IgD-negative memory B cell (primary cell): ENCODE results near the gene ZNF200. TPM values are rescaled to one million over a fixed set of nuclear protein-coding genes. Genes with fewer than 3 reads are reported as not detected.

Source experiments
- H3K27ac Mint-ChIP-seq, 3 donors: one replicate each; pipeline ENCODE4 v1.8.0; 2020 to 2022; ENCODE audit warnings: mild to moderate bottlenecking in 3 of 3, mixed read lengths in 3 of 3, moderate library complexity in 1 of 3
- H3K27me3 Mint-ChIP-seq: one replicate; pipeline ENCODE4 v1.8.0; 2021; ENCODE audit warnings: mixed read lengths
- H3K36me3 Mint-ChIP-seq: one replicate; pipeline ENCODE4 v1.8.0; 2020; ENCODE audit warnings: mild to moderate bottlenecking, mixed read lengths
- H3K4me1 Mint-ChIP-seq, 3 donors: one replicate each; pipeline ENCODE4 v1.8.0; 2020 to 2022; ENCODE audit warnings: mixed read lengths in 3 of 3, mild to moderate bottlenecking in 1 of 3
- H3K4me3 Mint-ChIP-seq, 4 donors: one replicate each; pipeline ENCODE4 v1.8.0; 2020 to 2022; ENCODE audit warnings: mild to moderate bottlenecking in 4 of 4, mixed read lengths in 4 of 4, moderate library complexity in 3 of 4
- H3K9me3 Mint-ChIP-seq, 3 donors: one replicate each; pipeline ENCODE4 v1.8.0; 2020 to 2021; ENCODE audit warnings: mixed read lengths in 3 of 3, mild to moderate bottlenecking in 1 of 3
- polyA plus RNA-seq: library from polyadenylated mRNA; unstranded; fragments of 300-500 nt; fragmentation: Illumina TruSeq; gene quantifications from one replicate; pipeline ENCODE4 v1.2.3, GENCODE V29; 2021

The ZNF200 gene
- polyA plus RNA-seq, 1 donor from 2014 or later, result 8.3 TPM

DNA sequence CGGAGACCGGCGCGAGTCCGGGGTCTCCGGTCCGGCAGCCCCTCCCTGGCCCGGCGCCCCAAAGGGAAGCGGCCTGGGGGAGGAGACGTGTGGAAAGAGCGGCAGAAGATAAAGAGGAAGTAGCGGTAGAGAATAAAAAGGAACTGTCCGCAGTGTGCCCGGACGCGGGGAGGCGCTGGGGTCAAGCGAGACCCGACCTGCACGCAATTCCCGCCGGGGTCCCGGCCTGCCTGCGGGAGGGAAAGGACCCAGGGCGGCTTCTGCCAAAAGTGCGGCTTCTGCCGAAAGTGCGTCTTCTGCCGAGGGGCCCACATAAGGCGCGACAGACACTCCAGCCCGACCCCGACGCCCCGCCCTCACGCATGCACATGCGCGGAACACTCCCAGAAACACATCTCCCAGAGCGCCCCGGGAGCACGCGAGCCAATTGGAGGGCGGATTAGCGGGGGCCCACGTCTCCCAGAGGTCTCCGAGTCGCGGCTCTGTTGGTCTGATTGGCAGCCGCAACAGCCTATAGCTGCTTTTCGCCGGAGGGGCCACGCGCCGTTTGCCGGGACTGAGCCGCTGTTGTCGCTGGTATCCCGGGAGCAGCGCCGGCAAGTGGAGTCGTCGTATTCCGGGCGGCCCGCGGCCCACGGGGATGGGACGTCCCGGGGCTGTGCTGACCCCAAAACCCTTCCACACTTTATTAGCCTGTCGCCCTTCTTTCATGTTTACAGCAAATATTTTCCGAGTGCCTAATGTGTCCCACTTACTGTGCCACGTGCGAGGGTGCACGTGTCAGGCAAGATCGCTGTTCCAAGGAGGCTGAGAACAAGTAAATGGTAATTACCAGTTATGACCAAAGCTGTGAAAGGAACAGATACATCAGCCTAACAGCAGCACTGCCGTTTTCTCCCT, 29.4 kb upstream of the ZNF200 start:
- no peaks in the 10 kb centered on the region for H3K27me3 Mint-ChIP-seq
- H3K27ac Mint-ChIP-seq, result peak overlapping the region; percentile 57 to 96 (median 95)
- H3K36me3 Mint-ChIP-seq, result peaks cover 4% of the 10 kb centered on the region
- H3K4me3 Mint-ChIP-seq, result peak overlapping the region; percentile 77 to 99 (median 96)
- H3K9me3 Mint-ChIP-seq, result peaks cover 0 to 4% (median 3%) of the 10 kb centered on the region in 3 donors
- peaks cover 7 to 14% (median 11%) of the 10 kb centered on the region in 3 donors for H3K4me1 Mint-ChIP-seq

DNA sequence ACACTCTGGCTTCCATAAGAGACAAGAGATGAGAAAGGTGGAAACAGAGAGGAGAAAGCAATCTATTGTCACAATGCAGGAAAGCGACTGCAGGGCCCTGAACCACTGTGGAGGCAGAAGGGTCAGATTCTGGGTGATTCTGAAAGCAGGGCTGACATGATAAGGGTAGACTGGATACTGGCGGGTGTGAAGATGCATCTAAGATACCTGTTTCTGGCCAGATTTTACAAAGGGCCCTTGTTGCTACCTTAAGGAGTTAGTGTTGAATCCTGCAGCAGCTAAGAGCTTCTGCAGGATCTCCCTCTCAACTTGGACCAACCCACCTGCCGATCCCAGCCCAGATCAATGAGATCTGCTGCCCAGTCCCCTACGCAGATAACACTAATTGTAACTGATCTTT, 27.6 kb upstream of the ZNF200 start:
- Mint-ChIP-seq H3K27ac (peak overlapping the region; percentile 26 to 96 (median 57)), H3K36me3 (peaks cover 1% of the 10 kb centered on the region), H3K4me1 (peaks cover 7 to 11% (median 7%) of the 10 kb centered on the region in 3 donors), H3K9me3 (peaks cover 0 to 4% (median 0%) of the 10 kb centered on the region in 3 donors), H3K4me3 (peak overlapping the region; percentile 83 to 98 (median 92)), H3K27me3 (peaks cover 2% of the 10 kb centered on the region)

DNA sequence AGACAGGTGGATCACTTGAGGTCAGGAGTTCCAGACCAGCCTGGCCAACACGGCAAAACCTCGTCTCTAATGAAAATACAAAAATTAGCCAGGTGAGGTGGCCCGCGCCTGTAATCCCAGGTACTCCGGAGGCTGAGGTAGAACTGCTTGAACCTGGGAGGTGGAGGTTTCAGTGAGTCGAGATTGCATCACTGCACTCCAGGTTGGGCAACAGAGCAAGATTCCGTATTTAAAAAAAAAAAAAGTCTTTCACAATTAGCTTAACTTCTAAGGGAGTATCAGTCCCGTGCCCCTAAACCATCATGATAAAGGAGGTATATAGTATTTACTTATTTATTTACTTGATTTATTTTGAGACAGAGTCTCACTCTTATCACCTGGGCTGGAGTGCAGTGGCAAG, 24.9 kb upstream of the ZNF200 start:
- Mint-ChIP-seq H3K9me3 (peaks cover 0 to 4% (median 0%) of the 10 kb centered on the region in 3 donors), H3K27ac (no peak overlapping the region), H3K4me1 (peaks cover 0 to 9% (median 7%) of the 10 kb centered on the region in 3 donors), H3K27me3 (peaks cover 2% of the 10 kb centered on the region), H3K36me3 (peaks cover under 1% of the 10 kb centered on the region), H3K4me3 (no peak overlapping the region)

DNA sequence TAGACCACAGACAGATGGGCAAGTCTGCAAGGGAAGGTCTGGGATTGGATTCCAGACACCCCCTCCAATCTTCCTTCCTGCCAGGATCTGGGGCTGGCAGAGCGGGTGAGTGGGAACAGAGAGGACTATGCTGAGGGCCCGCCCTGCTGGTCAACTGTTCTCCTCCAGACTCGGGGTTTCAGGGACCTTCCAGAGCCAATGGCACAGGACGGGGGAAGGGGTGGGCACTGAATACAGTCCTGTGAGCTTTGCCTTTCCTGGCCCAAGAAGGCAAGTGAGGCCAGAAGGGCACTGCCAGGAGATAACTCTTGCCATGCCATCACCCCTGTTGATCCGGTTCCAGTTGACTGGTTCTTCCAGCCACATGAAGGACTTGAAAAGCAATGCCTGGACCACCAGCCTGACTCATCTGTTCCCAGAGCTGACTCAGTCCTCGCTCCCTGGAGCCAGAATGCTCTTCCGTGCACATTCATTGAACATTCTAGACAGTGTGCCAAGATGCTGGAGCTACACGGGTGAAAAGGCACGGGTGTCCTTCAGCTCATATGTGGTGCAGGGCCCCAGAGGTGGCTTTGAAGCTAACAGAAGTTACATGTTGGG, 22.0 kb upstream of the ZNF200 start:
- H3K27me3 Mint-ChIP-seq, result peaks cover 2% of the 10 kb centered on the region
- H3K36me3 Mint-ChIP-seq, result no peaks in the 10 kb centered on the region
- H3K9me3 Mint-ChIP-seq, result no peaks in the 10 kb centered on the region
- H3K4me3 Mint-ChIP-seq, result no peak overlapping the region
- H3K4me1 Mint-ChIP-seq, result peaks cover 0 to 2% (median 2%) of the 10 kb centered on the region in 3 donors
- no peak overlapping the region for H3K27ac Mint-ChIP-seq

DNA sequence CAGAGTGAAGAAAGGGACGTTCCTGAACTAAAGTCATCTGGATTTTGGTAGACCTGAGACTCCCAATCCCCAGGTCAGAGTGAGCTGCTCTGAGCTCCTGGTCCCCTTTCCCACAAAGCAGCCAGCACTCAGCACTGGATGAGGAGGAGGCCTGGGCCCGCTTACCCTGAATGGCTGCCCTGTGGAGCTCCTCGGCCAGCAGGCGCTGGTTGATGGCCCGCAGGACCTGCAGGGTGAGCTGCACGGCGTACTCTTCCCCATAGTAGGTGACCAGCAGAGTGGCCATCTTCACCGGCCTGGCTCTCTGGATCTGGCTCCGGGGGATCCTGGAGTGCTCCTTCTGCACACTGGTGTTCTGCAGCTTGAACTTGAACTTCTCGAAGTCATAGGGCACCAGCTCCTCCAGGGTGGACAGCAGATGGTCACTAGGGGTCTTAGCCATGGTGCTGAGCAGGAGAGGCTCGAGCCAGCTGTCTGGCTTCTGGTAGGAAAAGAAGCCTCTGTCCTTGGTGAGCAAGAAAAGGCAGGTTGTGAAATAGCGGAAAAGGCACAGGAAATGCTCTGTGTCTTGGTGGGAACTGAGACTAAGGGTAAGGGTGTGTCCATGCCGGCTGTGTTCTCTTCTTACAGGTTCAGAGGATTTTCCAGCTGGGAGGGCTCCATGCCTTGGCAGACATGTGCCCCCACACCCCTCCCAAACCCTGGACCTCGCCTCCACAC, 21.3 kb upstream of the ZNF200 start, which contains the start of gene MEFV:
TSS of gene MEFV (minus strand) at position 488 of the 720 bp plus-strand sequence. CDS start at position 442, 46 bp downstream.
- H3K36me3 Mint-ChIP-seq, result no peaks in the 10 kb centered on the region
- no peak within 1 kb of the TSS for H3K27ac Mint-ChIP-seq
- no peaks in the 10 kb centered on the region for H3K9me3 Mint-ChIP-seq
- H3K4me1 Mint-ChIP-seq, result peaks cover 0 to 1% (median 0%) of the 10 kb centered on the region in 3 donors
- H3K4me3 Mint-ChIP-seq, result no peak within 1 kb of the TSS
- H3K27me3 Mint-ChIP-seq, result peaks cover 2% of the 10 kb centered on the region

DNA sequence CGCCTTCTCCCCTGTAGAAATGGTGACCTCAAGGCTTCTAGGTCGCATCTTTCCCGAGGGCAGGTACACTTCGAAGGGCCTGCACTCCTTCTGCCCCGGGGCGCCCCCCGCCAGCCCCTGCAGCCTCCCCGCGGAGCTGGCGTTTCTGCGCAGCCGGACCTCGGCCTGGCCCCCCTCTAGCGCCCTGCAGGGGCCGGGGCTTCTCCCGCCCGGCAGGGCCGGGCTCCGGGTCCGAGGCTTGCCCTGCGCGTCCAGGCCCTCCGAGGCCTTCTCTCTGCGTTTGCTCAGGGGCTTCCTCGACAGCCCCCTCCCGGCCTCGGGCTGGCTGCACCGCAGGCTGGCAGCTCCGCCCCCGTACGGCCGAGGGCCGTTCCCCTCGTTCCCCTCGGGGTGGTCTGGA, 19.4 kb upstream of the ZNF200 start:
- Mint-ChIP-seq H3K27ac (no peak overlapping the region), H3K9me3 (no peaks in the 10 kb centered on the region), H3K4me1 (no peaks in the 10 kb centered on the region), H3K36me3 (no peaks in the 10 kb centered on the region), H3K27me3 (peaks cover 2% of the 10 kb centered on the region), H3K4me3 (no peak overlapping the region)

DNA sequence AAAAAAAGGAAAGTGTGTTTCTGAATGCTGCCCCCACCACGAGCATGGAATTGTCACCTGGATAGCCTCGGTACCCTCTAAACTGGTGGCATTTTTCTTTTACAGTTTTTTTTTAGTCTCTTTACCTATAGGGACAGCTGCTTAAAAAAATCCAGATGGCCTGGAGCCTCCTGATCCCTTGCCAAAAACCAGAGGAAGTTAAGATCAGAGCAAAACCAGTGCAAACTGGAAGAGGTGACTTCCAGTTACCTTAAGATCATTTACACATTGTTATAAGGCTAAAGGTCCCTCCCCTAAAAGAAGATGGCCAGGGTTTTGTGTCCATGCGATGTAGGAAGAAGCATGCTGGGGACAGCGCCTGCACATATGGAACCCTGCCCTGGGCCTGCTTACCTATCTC, 18.0 kb upstream of the ZNF200 start:
- H3K27ac Mint-ChIP-seq, result no peak overlapping the region
- H3K36me3 Mint-ChIP-seq, result no peaks in the 10 kb centered on the region
- H3K27me3 Mint-ChIP-seq, result no peaks in the 10 kb centered on the region
- H3K4me1 Mint-ChIP-seq, result no peaks in the 10 kb centered on the region
- H3K4me3 Mint-ChIP-seq, result no peak overlapping the region
- H3K9me3 Mint-ChIP-seq, result no peaks in the 10 kb centered on the region

DNA sequence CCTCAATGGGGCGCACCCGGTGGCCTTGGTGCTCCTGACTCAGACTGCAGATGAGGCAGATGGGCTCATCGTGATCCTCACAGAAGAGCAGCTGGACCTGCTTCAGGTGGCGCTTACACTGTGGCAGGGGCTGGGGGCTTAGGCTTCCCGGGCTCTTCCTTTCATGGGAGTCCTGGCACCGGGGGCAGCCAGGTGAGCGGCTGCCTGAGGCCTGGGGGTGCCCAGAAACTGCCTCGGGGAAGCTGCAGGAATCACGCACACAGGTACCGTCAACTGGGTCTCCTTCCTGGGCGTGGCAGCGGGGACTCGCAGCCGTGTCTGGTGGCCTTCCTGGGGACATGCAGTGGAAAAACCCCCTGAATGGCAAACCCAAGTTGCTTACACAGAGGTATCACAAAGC, 14.5 kb upstream of the ZNF200 start:
- peaks cover 0 to 2% (median 0%) of the 10 kb centered on the region in 3 donors for H3K4me1 Mint-ChIP-seq
- no peak overlapping the region for H3K4me3 Mint-ChIP-seq
- H3K36me3 Mint-ChIP-seq, result no peaks in the 10 kb centered on the region
- H3K27ac Mint-ChIP-seq, result no peak overlapping the region
- peaks cover 7% of the 10 kb centered on the region for H3K27me3 Mint-ChIP-seq
- H3K9me3 Mint-ChIP-seq, result no peaks in the 10 kb centered on the region

DNA sequence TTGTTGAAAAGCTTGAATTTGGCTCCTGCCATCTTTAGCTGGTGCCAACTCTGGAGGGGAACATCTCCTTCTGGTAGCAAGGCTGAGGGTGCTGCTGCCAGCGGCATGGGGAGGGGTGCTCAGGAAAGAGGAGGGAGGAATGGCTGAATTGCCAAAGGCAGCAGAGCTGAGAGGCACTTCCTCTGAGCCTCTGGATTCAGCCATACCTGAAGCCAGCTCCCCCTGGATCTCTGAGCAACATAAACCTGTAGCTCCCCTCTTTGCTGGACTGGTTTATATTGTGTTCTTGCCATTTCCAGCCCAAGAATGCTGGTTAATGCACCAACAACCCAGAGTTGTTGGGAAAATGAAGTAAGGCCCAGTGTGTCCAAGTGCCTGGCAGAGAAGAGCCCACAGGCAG, 14.1 kb upstream of the ZNF200 start:
- peaks cover 11% of the 10 kb centered on the region for H3K27me3 Mint-ChIP-seq
- peaks cover 0 to 2% (median 0%) of the 10 kb centered on the region in 3 donors for H3K4me1 Mint-ChIP-seq
- H3K9me3 Mint-ChIP-seq, result no peaks in the 10 kb centered on the region
- no peak overlapping the region for H3K27ac Mint-ChIP-seq
- no peak overlapping the region for H3K4me3 Mint-ChIP-seq
- H3K36me3 Mint-ChIP-seq, result no peaks in the 10 kb centered on the region

DNA sequence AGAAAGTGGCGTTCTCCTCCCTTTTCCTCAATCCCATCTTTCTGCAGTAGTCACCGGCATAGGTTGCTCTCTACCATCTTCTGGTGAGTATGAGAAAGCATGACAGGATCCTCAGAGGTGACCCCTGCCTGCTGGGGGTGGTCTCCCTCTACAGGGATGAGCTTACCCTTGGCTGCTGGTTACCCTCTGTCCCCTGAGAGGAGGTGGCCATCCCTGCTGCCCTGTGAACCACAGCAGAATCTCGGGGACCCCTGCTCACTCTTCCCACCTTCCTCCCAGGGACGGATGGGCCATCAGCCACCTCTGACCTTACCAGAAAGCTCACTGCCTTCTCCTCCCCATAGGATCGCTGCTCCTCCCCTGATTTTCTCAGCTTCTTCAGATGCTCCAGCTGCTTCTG, 13.6 kb upstream of the ZNF200 start:
- Mint-ChIP-seq H3K9me3 (no peaks in the 10 kb centered on the region), H3K27ac (no peak overlapping the region), H3K4me1 (peaks cover 0 to 2% (median 0%) of the 10 kb centered on the region in 3 donors), H3K36me3 (no peaks in the 10 kb centered on the region), H3K27me3 (peaks cover 13% of the 10 kb centered on the region), H3K4me3 (peak overlapping the region in 1 of 4 donors; percentile 33)

DNA sequence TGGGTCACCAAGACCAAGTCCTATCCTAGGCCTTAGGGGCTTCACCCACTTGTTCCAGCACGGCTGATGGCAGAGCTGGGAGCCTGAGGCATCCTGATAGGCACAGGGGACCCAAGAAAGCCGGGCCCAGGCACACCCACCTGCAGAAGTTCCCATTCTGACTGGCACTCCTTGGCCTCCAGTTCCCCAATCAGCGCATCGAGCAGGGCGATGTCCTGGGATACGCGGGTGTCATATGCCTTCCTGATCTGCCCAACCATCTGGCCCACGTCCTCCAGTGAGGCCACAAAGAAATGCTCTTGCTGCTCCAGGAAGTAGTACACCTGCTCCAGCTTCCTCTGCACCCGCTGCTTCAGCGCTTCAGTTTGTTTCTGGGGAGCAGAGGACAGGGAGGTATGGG, 11.9 kb upstream of the ZNF200 start:
- H3K27me3 Mint-ChIP-seq, result peaks cover 16% of the 10 kb centered on the region
- H3K4me3 Mint-ChIP-seq, result no peak overlapping the region
- H3K9me3 Mint-ChIP-seq, result no peaks in the 10 kb centered on the region
- H3K36me3 Mint-ChIP-seq, result no peaks in the 10 kb centered on the region
- peaks cover 0 to 2% (median 0%) of the 10 kb centered on the region in 3 donors for H3K4me1 Mint-ChIP-seq
- H3K27ac Mint-ChIP-seq, result no peak overlapping the region

DNA sequence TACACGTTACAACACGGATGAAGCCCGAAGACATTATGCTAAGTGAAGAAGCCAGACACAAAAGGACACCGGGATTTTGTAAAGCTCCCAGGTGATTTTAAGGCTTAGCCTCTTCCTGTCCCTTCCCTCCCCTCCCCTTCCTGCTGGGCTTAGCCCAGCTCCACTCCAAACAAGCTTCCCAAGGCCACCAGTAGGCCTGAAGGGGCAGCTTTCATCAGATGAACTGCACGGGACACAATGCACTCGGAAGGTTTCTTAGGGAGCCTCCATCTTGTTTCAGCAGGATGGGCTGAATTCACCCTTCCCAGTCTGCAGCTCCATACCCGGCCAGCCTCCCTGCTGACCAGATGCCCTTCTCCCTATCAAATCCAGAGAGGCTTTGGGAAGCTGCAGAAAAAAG, 11.0 kb upstream of the ZNF200 start:
- Mint-ChIP-seq H3K4me1 (peaks cover 0 to 2% (median 0%) of the 10 kb centered on the region in 3 donors), H3K27ac (no peak overlapping the region), H3K4me3 (no peak overlapping the region), H3K36me3 (no peaks in the 10 kb centered on the region), H3K27me3 (peaks cover 17% of the 10 kb centered on the region), H3K9me3 (no peaks in the 10 kb centered on the region)

DNA sequence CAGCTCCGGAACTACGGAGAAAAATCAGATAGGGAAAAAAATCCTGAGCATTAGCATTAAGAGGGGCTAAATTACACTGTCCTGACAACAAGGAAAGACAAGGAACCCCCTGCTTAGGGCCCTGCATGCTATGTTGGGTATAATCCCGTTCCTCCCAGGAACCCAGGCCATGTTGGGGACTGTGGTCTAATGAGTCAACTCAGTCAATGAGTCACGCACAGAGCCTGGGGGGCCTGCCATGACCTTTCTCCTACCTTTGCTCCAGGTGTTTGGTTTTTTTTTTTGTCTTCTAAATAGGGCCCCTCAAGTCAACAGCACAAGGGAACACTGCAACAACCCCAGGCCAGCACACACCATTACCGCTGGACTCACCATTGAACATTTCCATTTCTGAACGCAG, 8.9 kb upstream of the ZNF200 start:
- Mint-ChIP-seq H3K27me3 (peaks cover 18% of the 10 kb centered on the region), H3K27ac (no peak overlapping the region), H3K4me3 (no peak overlapping the region), H3K36me3 (no peaks in the 10 kb centered on the region), H3K9me3 (no peaks in the 10 kb centered on the region), H3K4me1 (peaks cover 0 to 2% (median 0%) of the 10 kb centered on the region in 3 donors)

DNA sequence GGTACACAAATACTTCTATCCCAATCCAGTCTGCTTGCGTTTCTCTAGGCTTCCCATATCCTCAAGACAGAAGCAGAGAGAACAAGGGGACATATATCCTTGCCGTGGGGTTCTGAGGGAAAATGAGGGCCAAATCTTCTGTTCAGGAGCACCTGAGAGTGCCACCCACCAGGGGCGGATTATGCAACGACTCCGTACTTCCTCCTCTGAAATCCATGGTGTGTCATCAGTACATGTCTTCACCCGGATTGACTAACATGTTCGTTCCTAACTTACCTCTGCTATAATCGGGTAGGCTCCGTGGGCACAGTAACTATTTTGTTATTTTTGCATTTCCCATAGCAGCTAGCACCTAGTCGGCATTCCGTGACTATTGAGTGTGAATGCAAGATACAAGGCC, 7.8 kb upstream of the ZNF200 start:
- H3K4me1 Mint-ChIP-seq, result peaks cover 0 to 2% (median 0%) of the 10 kb centered on the region in 3 donors
- H3K9me3 Mint-ChIP-seq, result peaks cover 0 to 2% (median 0%) of the 10 kb centered on the region in 3 donors
- H3K4me3 Mint-ChIP-seq, result no peak overlapping the region
- no peak overlapping the region for H3K27ac Mint-ChIP-seq
- peaks cover 18% of the 10 kb centered on the region for H3K27me3 Mint-ChIP-seq
- no peaks in the 10 kb centered on the region for H3K36me3 Mint-ChIP-seq

DNA sequence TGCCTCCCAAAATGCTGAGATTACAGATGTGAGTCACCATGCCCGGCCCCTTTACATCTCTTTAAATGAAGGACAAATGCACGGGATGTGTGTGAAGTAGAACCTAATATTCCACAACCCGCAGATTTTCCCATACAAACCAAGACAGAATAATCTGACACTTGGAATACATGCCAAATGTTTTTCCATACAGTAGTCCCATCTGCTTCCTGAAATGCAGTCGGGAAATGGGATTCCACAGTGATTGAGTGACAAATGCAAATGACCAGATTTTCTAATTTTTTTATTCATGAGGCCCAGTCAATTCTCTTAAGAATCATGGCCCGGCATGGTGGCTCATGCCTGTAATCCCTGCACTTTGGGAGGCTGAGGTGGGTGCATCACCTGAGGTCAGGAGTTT, 6.8 kb upstream of the ZNF200 start:
- H3K4me1 Mint-ChIP-seq, result peaks cover 0 to 3% (median 2%) of the 10 kb centered on the region in 3 donors
- no peak overlapping the region for H3K4me3 Mint-ChIP-seq
- peaks cover 18% of the 10 kb centered on the region for H3K27me3 Mint-ChIP-seq
- H3K9me3 Mint-ChIP-seq, result peaks cover 0 to 3% (median 0%) of the 10 kb centered on the region in 3 donors
- H3K36me3 Mint-ChIP-seq, result no peaks in the 10 kb centered on the region
- no peak overlapping the region for H3K27ac Mint-ChIP-seq
